HEK293 (cell line): ENCODE results near the gene ARHGEF2.

ENCODE experiments used
- KLF8 ChIP-seq: fragments of 450-650 bp; formaldehyde crosslinking; IDR thresholded peaks from 2 replicates; pipeline ENCODE4 v1.5.1; 2016; ENCODE audit warnings: missing biosample characterization, missing genetic modification characterization
- PRDM1 ChIP-seq: fragments of 450-650 bp; formaldehyde crosslinking; IDR thresholded peaks from 2 replicates; pipeline ENCODE4; 2016; ENCODE audit warnings: missing biosample characterization, missing genetic modification characterization
- ZBTB20 ChIP-seq: fragments of 450-650 bp; formaldehyde crosslinking; IDR thresholded peaks from 2 replicates; pipeline ENCODE4 v1.5.1; 2016; ENCODE audit warnings: missing biosample characterization, missing genetic modification characterization
- ZNF146 ChIP-seq: fragments of 450-650 bp; formaldehyde crosslinking; IDR thresholded peaks from 2 replicates; pipeline ENCODE4 v1.5.1; 2016; ENCODE audit warnings: missing biosample characterization, missing genetic modification characterization
- ZNF221 ChIP-seq: fragments of 450-650 bp; formaldehyde crosslinking; IDR thresholded peaks from 2 replicates; pipeline ENCODE4 v1.5.1; 2017; ENCODE audit warnings: missing biosample characterization, missing genetic modification characterization, borderline replicate concordance
- ZNF311 ChIP-seq: fragments of 450-650 bp; formaldehyde crosslinking; IDR thresholded peaks from 2 replicates; pipeline ENCODE4 v1.5.1; 2017; ENCODE audit warnings: missing biosample characterization, missing genetic modification characterization, borderline replicate concordance
- ZNF394 ChIP-seq: fragments of 450-650 bp; formaldehyde crosslinking; IDR thresholded peaks from 2 replicates; pipeline ENCODE4 v1.5.1; 2016; ENCODE audit warnings: missing biosample characterization, missing genetic modification characterization, mild to moderate bottlenecking, moderate library complexity, borderline replicate concordance
- ZNF777 ChIP-seq: fragments of 450-650 bp; formaldehyde crosslinking; IDR thresholded peaks from 2 replicates; pipeline ENCODE4 v1.5.1; 2017; ENCODE audit warnings: missing biosample characterization, missing genetic modification characterization, borderline replicate concordance
- TF ChIP-seq, protein P1 (sequence below): fragments of 450-650 bp; formaldehyde crosslinking; IDR thresholded peaks from 2 replicates; pipeline ENCODE4 v1.5.1; 2016; ENCODE audit warnings: missing biosample characterization, missing genetic modification characterization
- TF ChIP-seq, protein P2 (sequence below): fragments of 450-650 bp; formaldehyde crosslinking; IDR thresholded peaks from 2 replicates; pipeline ENCODE4 v1.5.1; 2016; ENCODE audit warnings: missing biosample characterization, missing genetic modification characterization
- TF ChIP-seq, protein P3 (sequence below): fragments of 450-650 bp; formaldehyde crosslinking; IDR thresholded peaks from 2 replicates; pipeline ENCODE4 v1.5.1; 2016; ENCODE audit warnings: missing biosample characterization, missing genetic modification characterization
- TF ChIP-seq, protein P4 (sequence below): fragments of 450-650 bp; formaldehyde crosslinking; IDR thresholded peaks from 2 replicates; pipeline ENCODE4 v1.5.1; 2016; ENCODE audit warnings: missing biosample characterization, missing genetic modification characterization

DNA sequence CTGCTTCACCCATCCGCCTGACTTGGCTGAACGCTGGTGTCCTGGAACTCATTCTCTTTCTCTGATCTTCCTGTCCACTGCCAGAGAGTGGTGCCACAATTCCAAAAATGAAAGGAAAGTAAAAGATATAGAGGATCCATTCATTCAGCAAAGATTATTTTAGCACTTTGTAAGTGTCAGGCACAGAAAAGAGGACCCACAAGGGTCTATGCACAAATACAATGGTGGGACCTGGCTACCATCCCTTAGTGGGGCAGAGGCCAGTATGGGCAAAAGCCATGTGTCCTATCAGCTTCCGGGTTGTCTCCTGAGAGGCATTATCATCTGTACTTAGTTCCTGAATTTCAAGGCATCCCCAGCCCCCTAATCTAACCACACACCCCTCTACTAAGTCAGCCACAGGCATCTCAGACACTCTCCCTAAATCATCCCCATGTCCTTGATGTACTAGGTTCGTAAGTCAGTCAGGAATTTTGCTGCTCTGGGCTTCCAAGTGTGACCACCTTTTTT is 23.4 kb upstream of the ARHGEF2 start:
- TF ChIP-seq ZNF146 (tag by site-specific recombination) (no peak), KLF8 (tag by site-specific recombination) (no peak), ZNF311 (no peak), ZNF394 (tag by site-specific recombination) (no peak), ZNF777 (tag by site-specific recombination) (no peak), ZNF221 (tag by site-specific recombination) (no peak), ZBTB20 (tag by site-specific recombination) (no peak), PRDM1 (tag by site-specific recombination) (no peak)
- TF ChIP-seq, protein P1, sequence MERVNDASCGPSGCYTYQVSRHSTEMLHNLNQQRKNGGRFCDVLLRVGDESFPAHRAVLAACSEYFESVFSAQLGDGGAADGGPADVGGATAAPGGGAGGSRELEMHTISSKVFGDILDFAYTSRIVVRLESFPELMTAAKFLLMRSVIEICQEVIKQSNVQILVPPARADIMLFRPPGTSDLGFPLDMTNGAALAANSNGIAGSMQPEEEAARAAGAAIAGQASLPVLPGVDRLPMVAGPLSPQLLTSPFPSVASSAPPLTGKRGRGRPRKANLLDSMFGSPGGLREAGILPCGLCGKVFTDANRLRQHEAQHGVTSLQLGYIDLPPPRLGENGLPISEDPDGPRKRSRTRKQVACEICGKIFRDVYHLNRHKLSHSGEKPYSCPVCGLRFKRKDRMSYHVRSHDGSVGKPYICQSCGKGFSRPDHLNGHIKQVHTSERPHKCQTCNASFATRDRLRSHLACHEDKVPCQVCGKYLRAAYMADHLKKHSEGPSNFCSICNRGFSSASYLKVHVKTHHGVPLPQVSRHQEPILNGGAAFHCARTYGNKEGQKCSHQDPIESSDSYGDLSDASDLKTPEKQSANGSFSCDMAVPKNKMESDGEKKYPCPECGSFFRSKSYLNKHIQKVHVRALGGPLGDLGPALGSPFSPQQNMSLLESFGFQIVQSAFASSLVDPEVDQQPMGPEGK (tag by site-specific recombination) = no peak
- TF ChIP-seq, protein P2, sequence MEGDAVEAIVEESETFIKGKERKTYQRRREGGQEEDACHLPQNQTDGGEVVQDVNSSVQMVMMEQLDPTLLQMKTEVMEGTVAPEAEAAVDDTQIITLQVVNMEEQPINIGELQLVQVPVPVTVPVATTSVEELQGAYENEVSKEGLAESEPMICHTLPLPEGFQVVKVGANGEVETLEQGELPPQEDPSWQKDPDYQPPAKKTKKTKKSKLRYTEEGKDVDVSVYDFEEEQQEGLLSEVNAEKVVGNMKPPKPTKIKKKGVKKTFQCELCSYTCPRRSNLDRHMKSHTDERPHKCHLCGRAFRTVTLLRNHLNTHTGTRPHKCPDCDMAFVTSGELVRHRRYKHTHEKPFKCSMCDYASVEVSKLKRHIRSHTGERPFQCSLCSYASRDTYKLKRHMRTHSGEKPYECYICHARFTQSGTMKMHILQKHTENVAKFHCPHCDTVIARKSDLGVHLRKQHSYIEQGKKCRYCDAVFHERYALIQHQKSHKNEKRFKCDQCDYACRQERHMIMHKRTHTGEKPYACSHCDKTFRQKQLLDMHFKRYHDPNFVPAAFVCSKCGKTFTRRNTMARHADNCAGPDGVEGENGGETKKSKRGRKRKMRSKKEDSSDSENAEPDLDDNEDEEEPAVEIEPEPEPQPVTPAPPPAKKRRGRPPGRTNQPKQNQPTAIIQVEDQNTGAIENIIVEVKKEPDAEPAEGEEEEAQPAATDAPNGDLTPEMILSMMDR (tag by site-specific recombination) = no peak
- TF ChIP-seq, protein P3, sequence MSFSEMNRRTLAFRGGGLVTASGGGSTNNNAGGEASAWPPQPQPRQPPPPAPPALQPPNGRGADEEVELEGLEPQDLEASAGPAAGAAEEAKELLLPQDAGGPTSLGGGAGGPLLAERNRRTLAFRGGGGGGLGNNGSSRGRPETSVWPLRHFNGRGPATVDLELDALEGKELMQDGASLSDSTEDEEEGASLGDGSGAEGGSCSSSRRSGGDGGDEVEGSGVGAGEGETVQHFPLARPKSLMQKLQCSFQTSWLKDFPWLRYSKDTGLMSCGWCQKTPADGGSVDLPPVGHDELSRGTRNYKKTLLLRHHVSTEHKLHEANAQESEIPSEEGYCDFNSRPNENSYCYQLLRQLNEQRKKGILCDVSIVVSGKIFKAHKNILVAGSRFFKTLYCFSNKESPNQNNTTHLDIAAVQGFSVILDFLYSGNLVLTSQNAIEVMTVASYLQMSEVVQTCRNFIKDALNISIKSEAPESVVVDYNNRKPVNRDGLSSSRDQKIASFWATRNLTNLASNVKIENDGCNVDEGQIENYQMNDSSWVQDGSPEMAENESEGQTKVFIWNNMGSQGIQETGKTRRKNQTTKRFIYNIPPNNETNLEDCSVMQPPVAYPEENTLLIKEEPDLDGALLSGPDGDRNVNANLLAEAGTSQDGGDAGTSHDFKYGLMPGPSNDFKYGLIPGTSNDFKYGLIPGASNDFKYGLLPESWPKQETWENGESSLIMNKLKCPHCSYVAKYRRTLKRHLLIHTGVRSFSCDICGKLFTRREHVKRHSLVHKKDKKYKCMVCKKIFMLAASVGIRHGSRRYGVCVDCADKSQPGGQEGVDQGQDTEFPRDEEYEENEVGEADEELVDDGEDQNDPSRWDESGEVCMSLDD (tag by site-specific recombination) = no peak
- TF ChIP-seq, protein P4, sequence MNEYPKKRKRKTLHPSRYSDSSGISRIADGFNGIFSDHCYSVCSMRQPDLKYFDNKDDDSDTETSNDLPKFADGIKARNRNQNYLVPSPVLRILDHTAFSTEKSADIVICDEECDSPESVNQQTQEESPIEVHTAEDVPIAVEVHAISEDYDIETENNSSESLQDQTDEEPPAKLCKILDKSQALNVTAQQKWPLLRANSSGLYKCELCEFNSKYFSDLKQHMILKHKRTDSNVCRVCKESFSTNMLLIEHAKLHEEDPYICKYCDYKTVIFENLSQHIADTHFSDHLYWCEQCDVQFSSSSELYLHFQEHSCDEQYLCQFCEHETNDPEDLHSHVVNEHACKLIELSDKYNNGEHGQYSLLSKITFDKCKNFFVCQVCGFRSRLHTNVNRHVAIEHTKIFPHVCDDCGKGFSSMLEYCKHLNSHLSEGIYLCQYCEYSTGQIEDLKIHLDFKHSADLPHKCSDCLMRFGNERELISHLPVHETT (tag by site-specific recombination) = no peak
